ENCODE data around the gene NDRG3.
"Not testable (repeated sequence)": the region's sequence is repeated elsewhere in the genome, so short reads cannot be mapped to it uniquely, and the experiment has no call there.

NDRG3 gene

GRCh38 chr20:36758276-36758675 lies 12.4 kb upstream of the NDRG3 start:
- DNase-seq: no peak

DNA sequence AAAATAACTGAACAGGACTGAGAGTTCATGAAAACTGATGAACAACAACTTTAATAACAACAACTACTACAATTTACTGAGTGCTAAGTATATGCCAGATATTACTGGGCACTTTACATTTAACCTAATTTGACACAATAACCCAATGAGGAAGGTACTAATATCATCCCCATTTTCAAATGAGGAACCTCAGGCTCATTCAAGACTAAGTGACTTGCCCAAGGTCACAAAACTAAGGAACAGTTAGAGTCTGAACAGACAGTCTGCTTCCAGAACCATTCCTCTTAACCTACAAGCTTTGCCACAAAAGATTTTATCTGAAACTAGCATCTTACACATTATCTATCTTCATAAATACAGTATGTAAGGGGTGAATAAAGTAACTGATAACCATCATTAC lies 10.6 kb upstream of the NDRG3 start:
- DNase-seq: no peak

DNA sequence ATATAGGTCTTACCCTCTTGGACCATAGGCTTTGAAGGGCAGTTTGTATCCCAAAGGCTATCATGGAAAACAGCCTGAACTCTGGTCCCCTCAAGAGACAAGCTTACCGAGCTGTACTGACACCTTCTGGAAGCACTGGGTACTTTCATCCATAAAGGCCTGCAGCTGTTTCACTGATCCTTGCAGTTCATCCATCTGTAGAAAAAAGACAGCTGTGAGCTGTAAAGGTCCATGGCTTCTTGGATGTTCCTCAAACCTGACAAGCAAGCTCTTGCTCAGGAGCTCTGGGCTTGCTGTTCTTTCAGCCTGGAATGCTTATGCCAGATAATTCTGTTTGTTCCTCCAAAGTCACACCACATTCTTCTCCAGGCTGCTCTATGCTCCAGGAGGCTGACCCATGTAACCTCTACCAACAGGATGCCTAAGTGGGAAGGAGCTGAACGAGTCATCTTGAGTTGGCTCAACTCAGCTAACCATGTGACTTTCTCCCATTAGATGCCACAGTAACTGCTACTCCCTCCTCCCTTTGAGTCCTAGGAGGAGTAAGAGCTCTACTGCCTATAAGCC lies 8.8 kb upstream of the NDRG3 start:
- DNase-seq: peak; percentile 20

GRCh38 chr20:36752582-36752981 lies 6.7 kb upstream of the NDRG3 start:
- DNase-seq: no peak

GRCh38 chr20:36745234-36745926 lies 510 bp downstream of the NDRG3 start:
- no peak for DNase-seq

- DNase-seq: peak; percentile 29
Observed at GRCh38 chr20:36744764-36745191, 1.1 kb downstream of the NDRG3 start.

GRCh38 chr20:36744243-36744642 lies 1.6 kb downstream of the NDRG3 start:
- DNase-seq: no peak

GRCh38 chr20:36742558-36742957 lies 3.3 kb downstream of the NDRG3 start:
- no peak for DNase-seq

DNA sequence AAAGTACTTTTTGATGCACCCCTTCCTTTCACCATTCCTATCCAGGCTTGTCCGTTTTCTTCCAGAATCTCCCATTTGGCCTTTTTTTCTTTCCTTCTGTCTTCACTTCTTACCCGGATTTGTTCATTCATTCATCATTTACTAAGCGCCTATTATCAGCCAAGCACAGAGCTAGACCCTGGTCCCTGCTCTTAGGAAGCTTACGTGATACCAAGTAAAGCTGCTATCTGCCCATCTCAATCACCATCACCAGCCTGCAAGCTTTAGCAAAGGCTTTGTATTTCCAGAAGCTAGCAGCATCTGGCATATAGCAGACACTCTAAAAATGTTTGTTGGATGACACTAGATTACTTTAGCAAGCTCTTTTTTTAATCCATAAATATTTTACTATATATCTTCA lies 4.8 kb downstream of the NDRG3 start:
- no peak for DNase-seq

GRCh38 chr20:36737183-36737499 lies 8.7 kb downstream of the NDRG3 start:
- no peak for DNase-seq

DNA sequence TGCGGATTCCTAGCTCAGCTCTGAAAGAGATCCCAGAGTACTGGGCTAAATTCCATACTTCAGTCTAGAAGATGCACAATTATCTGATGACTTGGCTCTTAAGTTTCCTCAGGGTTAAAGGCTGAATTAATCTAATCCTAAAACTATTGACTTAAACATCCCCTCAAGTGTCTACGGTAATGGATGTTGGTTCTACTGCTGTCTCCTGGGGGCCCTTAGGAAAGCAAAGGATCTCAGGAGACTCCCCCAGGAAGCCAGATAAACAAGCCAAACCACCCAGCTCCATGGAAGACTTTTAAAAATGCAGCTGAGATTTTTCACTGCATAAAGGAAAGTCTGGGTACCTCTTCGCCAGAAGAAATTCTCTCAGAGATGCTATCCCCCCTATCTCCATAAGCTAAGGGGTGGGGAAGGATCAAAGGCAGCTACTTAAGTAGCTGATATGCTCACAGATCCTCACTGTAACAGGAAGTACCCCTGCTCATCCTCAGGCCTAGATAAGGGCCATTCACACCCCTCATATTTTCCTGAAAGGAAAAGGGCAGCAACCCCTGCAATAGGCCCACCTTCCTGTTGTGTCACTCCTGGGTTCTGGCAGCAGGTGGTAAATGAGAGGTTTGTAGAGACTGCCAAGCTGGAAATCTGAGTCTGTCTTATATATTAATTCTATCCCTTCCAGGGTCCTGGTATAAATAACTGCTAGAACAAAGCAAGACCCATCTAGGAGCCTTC lies 9.3 kb downstream of the NDRG3 start:
- no peak for DNase-seq

GRCh38 chr20:36732456-36732855 lies 13.4 kb downstream of the NDRG3 start:
- no peak for DNase-seq

- no peak for DNase-seq
Observed at GRCh38 chr20:36728986-36729385, 16.9 kb downstream of the NDRG3 start.

GRCh38 chr20:36726168-36726567 lies 19.7 kb downstream of the NDRG3 start:
- no peak for DNase-seq

GRCh38 chr20:36720510-36720909 lies 25.4 kb downstream of the NDRG3 start:
- DNase-seq: no peak

DNA sequence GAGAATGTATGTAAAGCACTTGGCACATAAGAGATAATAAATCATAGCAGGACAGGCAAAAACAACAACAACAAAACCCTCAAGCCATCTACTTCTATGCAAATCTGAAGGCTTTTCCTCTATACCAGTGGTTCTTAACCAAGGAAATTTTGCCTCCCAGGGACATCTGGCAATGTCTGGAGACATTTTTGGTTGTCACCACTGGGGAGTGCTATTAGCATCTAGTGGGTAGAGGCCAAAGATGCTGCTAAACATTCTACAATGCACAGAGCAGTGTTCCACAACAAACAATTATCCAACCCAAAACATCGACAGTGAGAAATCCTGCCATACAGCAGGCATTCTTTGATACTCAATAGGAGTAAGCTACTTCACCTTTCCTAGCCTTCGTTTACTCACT lies 28.2 kb downstream of the NDRG3 start:
- DNase-seq: no peak

DNA sequence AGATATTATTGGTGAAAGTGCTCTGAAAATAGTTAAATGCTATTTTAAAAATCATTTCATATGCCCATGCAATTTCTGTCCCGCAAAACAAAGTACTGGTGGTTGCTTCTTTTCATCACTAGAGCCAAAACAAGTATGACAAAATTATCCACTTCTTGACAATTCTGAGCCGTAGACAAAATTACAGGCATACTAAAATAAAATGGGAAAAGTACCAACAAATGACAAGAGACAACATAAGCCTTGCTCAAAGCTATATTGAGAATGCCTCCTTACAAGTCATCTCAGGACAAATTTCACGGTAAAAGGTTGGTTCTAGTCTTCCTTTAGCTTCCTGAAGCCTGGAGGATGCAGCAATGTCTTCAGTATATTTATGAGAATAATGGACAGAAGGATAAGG lies 28.9 kb downstream of the NDRG3 start:
- DNase-seq: no peak

GRCh38 chr20:36712775-36713174 lies 33.1 kb downstream of the NDRG3 start:
- no peak for DNase-seq

- DNase-seq: no peak
Observed at GRCh38 chr20:36709126-36709525, 36.8 kb downstream of the NDRG3 start.

- DNase-seq: no peak
Observed at GRCh38 chr20:36703530-36703929, 42.4 kb downstream of the NDRG3 start.

DNA sequence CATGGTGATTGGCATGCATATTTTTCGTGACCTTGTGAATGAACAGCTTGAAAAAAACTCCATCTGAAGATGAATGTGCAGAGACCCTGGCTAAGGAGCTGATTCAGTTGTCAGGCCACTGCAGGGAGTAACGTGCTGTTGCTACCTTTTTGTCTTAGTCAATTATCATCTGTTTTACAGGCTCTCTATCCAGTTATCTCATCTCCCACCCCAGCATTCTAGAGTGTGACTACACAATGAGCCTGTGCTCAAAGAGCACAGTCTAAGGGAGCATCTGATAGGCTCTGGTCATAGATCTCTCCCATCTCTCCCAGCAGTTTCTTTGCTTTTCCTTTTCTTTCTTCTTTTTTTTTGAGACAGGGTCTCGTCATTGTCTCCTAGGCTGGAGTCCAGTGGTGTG lies 45.5 kb downstream of the NDRG3 start:
- no peak for DNase-seq

DNA sequence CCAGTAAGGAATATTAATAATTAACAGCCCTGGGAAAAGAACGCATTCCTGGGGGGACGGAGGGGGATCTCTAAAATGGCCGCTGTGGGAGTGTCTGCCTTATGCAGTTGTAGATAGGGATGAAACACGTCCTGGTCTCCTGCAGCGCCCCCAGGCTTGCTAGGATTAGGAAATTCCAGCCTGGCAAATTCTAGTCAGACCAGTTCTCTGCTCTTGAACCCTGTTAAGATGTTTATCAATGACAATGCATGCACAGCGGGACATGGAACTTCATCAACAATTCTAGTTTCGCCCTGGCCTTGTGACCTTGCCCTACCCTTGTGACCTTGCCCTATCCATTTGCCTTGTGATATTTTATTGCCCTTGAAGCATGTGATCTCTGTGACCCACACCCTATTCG lies 50.4 kb downstream of the NDRG3 start:
- not testable (repeated sequence) for DNase-seq

GRCh38 chr20:36688630-36689029 lies 57.3 kb downstream of the NDRG3 start:
- no peak for DNase-seq

DNA sequence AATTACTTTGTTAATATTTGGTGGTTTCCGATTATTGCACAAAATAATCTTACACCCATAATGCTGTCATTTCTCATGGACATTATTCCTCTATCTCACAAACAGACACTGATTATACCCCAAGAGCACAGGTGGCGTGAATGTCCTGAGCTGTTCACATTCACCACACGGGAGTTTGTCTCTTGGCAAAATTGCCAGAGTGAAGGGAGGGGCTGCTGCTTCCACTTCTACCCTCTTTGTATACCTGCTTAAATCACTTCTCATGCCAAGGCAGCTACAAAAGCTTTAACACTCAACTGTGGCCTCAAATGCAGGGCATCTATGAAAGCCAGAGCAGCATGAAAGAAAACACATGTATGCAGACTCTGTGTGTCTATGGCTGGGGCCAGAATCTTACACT lies 58.0 kb downstream of the NDRG3 start:
- no peak for DNase-seq

DNA sequence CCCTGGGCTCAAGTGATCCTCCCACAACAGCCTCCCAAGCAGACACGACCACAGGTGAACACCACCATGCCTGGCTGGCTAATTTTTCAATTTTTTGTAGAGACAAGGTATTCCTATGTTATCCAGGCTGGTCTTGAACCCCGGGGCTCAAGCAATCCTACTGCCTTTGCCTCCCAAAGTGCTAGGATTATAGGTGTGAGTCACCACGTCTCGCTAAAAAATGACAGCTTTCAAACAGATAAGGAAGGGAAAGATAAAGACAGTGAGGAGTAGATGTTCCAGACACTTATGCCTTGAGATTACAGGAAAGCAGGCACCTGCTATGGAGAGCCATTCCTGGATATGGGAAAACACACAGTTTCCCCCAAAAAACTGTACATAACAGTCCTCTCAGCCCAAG lies 58.9 kb downstream of the NDRG3 start:
- DNase-seq: no peak

Data from GOT3 (cell line).